Measurements from ENCODE around the gene OGFR.

Gene OGFR

DNA sequence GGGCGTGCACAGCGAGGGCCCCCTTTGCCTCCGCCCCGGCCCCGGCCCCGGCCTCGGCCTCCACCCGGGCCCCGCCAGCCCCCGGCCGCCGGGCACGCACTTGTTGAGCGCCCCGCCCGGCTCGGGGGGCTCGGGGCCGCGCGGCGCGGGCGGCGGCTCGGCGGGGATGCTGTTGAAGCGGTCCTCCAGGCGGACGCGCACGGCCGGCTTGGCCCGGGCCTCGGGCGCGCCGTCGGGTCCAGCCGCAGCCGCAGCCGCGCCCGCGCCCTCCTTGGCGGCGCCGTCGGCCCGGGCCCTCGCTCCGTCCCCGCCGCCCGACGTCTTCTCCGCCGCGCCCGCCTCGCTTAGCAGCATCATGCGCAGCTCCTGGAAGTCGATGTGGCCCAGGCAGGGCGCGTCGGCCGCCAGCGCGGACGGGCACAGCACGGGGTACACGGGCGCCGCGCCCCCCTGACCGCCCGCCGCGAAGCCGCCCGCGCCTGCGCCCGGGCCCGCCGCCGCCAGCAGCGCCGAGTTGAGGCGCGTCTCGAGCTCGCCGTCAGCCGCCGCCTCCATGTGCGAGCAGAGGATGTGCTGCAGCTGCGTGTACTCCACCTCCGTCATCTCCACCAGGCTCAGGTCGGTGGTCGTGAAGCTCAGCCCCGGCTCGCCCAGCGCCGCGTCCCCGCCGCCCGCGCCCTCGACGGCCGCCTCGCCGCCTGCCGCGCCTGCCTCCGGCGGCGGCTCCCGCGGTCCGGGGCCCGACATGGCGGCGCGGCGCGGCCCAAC lies 56.5 kb downstream of the OGFR start:
- no peak for DNase-seq (ENCODE audit: low read depth)

DNA sequence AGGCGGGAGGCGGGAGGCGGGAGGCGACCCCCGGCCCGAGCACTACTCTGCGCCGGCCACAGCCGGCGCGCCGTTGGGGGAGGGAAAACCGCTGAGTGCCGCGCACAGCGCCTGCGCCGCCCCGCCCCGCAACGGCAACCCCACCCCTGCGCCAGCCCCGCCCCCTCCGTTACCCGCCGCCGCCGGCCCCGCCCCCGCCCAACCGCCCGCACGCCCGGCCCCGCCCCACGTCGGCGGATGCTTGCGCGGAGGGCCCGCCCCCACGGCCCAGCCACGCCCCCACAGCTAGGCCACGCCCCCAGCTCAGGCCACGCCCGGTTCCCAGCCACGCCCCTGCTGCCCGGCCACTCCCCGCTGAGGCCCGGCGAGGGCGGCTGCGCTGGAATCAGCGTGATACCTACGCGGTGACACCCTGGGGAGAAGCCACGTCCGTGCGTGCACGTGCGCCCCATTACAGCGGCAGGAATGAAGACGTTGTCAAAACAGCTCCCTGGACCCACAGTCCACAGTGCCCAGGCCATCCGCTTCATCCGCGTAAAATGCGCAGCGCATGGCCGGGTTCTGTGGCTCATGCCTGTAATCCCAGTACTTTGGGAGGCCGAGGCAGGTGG lies 57.2 kb downstream of the OGFR start, which contains the start of gene TCFL5:
Gene TCFL5, minus strand, starts transcription at position 97 of the 611 bp plus-strand sequence. CDS start 152 bp downstream, outside the sequence.
- DNase-seq (ENCODE audit: low read depth), result peak; percentile 90

All from activated gamma-delta T cell treated with anti-CD3 and anti-CD28 coated beads, Interleukin-2, amount 50 U/mL, for 16 hours (primary cell).